Measurements from ENCODE around the gene TMEM170B.

GRCh38 chr6:11631008-11631407 lies 93.5 kb downstream of the TMEM170B start:
- TF ChIP-seq, protein P1, sequence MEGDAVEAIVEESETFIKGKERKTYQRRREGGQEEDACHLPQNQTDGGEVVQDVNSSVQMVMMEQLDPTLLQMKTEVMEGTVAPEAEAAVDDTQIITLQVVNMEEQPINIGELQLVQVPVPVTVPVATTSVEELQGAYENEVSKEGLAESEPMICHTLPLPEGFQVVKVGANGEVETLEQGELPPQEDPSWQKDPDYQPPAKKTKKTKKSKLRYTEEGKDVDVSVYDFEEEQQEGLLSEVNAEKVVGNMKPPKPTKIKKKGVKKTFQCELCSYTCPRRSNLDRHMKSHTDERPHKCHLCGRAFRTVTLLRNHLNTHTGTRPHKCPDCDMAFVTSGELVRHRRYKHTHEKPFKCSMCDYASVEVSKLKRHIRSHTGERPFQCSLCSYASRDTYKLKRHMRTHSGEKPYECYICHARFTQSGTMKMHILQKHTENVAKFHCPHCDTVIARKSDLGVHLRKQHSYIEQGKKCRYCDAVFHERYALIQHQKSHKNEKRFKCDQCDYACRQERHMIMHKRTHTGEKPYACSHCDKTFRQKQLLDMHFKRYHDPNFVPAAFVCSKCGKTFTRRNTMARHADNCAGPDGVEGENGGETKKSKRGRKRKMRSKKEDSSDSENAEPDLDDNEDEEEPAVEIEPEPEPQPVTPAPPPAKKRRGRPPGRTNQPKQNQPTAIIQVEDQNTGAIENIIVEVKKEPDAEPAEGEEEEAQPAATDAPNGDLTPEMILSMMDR (IDR thresholded peaks at IDR 0.05), result no peak
- no peak for TF ChIP-seq POLR2A (IDR thresholded peaks at IDR 0.05)

All from vagina (tissue), 2 donors.